ENCODE measurements around the gene GMFB. TPM values are rescaled to one million over a fixed set of nuclear protein-coding genes. Genes with fewer than 3 reads are reported as not detected.

GMFB gene
- total RNA-seq, 1 donor: 129 TPM

GRCh38 chr14:54480830-54481562 is 7.8 kb downstream of the GMFB start:
- DNase-seq (ENCODE audit: low read depth): no peak
- H3K4me3 ChIP-seq (ENCODE audit: low read depth, low read length): no peak overlapping the region
- TF ChIP-seq, protein P1, sequence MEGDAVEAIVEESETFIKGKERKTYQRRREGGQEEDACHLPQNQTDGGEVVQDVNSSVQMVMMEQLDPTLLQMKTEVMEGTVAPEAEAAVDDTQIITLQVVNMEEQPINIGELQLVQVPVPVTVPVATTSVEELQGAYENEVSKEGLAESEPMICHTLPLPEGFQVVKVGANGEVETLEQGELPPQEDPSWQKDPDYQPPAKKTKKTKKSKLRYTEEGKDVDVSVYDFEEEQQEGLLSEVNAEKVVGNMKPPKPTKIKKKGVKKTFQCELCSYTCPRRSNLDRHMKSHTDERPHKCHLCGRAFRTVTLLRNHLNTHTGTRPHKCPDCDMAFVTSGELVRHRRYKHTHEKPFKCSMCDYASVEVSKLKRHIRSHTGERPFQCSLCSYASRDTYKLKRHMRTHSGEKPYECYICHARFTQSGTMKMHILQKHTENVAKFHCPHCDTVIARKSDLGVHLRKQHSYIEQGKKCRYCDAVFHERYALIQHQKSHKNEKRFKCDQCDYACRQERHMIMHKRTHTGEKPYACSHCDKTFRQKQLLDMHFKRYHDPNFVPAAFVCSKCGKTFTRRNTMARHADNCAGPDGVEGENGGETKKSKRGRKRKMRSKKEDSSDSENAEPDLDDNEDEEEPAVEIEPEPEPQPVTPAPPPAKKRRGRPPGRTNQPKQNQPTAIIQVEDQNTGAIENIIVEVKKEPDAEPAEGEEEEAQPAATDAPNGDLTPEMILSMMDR (IDR thresholded peaks at IDR 0.05; ENCODE audit: insufficient read depth, low read length): no peak

DNA sequence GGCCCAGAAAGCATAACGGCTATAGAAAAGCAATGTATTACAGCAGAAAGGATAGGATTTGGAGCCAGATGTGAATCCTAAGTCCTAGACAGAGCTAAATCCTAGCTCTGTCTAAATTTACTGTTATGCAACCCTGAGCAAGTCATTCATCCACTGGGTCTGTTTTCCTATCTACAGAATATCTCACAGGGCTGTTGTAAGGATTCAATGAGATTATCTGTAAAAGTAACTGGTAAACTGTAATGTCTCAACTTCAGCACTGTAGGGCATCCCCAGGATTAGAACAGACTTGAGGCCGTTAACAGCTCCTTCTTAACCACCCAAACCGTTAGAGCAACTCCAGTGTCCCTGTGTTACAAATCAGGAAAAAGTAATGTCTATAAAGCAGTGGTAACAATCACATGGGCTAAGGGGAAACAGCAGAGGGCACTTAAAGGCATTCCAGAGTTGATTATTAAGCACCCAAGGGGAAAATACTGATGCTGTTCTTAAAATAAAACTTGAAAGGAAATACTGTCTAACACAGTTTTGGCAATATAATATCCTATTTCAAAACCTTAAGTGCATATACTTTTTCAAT is 10.1 kb downstream of the GMFB start:
- TF ChIP-seq, protein P1 (IDR thresholded peaks at IDR 0.05; ENCODE audit: insufficient read depth, low read length): no peak
- no peak overlapping the region for H3K4me3 ChIP-seq (ENCODE audit: low read depth, low read length)
- no peak for DNase-seq (ENCODE audit: low read depth)

GRCh38 chr14:54475911-54476310 is 12.9 kb downstream of the GMFB start:
- no peak overlapping the region for H3K4me3 ChIP-seq (ENCODE audit: low read depth, low read length)
- DNase-seq (ENCODE audit: low read depth): no peak
- TF ChIP-seq, protein P1 (IDR thresholded peaks at IDR 0.05; ENCODE audit: insufficient read depth, low read length): no peak

DNA sequence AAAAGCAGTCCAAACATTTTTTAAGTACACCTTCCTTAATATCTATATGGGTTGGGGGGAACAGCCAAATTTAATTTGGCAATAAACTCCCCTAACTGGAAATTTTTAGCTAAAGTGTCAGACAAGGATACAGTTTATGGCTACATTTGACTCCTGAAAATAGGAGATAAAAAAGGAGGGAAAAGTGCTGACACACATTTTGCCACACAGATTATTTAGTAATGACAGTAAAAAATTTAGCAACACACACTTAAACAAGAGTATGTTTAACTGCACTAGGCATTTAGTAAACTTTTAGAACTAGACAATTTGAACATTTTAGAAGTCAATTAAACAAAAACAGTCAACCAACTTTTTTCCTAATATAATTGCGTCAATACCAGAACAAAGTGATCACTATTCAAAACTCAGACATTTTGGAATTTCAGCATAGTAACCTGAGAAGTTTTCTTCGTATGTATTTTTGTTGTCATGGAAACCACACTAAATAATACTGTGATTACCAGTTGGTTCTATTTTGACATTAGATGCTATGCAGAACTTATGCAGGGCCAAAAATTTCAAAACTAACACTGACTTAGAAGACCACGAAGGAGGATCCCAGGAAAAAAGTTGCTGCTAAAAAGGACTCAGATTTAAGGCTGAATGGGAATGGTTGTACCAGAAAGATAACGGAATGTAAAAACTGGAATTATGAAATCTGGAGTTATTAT is 13.4 kb downstream of the GMFB start:
- TF ChIP-seq, protein P1 (IDR thresholded peaks at IDR 0.05; ENCODE audit: insufficient read depth, low read length): no peak
- no peak overlapping the region for H3K4me3 ChIP-seq (ENCODE audit: low read depth, low read length)
- DNase-seq (ENCODE audit: low read depth): peak; percentile 22

GRCh38 chr14:54474232-54474793 is 14.5 kb downstream of the GMFB start:
- no peak for DNase-seq (ENCODE audit: low read depth)
- H3K4me3 ChIP-seq (ENCODE audit: low read depth, low read length): no peak overlapping the region
- TF ChIP-seq, protein P1 (IDR thresholded peaks at IDR 0.05; ENCODE audit: insufficient read depth, low read length): no peak

DNA sequence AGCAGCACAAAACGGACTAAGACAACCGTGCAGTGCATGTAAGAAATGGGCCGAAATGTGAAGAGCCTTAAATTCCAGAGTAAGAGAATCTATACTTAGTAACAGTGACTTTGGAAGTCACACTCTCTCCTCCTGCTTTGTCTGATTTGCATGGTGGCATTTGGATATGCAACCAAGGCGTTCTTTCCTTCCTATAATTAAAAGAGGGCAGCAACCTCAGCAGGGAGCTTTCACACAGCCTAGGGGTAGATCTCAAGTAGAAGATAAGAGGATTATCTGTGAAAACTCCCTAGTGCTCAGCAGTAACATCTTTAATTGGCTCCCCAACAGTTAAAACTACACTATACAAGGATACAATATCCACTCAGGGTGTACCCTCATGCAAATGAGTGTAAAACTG is 16.5 kb downstream of the GMFB start:
- no peak for DNase-seq (ENCODE audit: low read depth)
- H3K4me3 ChIP-seq (ENCODE audit: low read depth, low read length): no peak overlapping the region
- TF ChIP-seq, protein P1 (IDR thresholded peaks at IDR 0.05; ENCODE audit: insufficient read depth, low read length): no peak
